Thyroid gland (tissue), 4 donors: ENCODE data around the gene MAP3K12. TPM values are rescaled to one million over a fixed set of nuclear protein-coding genes. Genes with fewer than 3 reads are reported as not detected.
A peak's percentile ranks its signal among the peaks of the same experiment; 100 is the strongest.

Experiments
- DNase-seq, 2 donors: peaks; one replicate each; pipeline ENCODE4 v3.0.0-alpha.2; 2019
- H3K27ac ChIP-seq, 3 donors: fragments of 200-600 bp; sonication (generic); 1 replicate in 2 of 3; 2 replicates in 1 of 3; pipeline ENCODE4 v1.5.1; 2016 to 2019; ENCODE audit warnings: mild to moderate bottlenecking in 1 of 3, moderate library complexity in 1 of 3
- H3K27me3 ChIP-seq: fragments of 200-600 bp; sonication (generic); one replicate; pipeline ENCODE4 v1.5.1; 2019
- H3K36me3 ChIP-seq, 2 donors: fragments of 200-600 bp; sonication (generic); one replicate each; pipeline ENCODE4 v1.5.1; 2016 to 2019
- H3K4me1 ChIP-seq, 2 donors: fragments of 200-600 bp; sonication (generic); one replicate each; pipeline ENCODE4 v1.5.1; 2017 to 2019
- H3K4me3 ChIP-seq, 3 donors: fragments of 200-600 bp; sonication (generic); replicated peaks in 1 of 3; 1 replicate in 2 of 3; 2 replicates in 1 of 3; pipeline ENCODE4 v1.5.1; 2016; ENCODE audit warnings: mild to moderate bottlenecking in 1 of 3
- H3K9me3 ChIP-seq: fragments of 200-600 bp; sonication (generic); one replicate; pipeline ENCODE4 v1.5.1; 2017
- POLR2A ChIP-seq, 2 donors: fragments of 450-650 bp; IDR thresholded peaks; one replicate each; pipeline ENCODE4 v1.6.1; 2017; ENCODE audit warnings: antibody characterized with exemption in 2 of 2, mild to moderate bottlenecking in 2 of 2, moderate library complexity in 1 of 2
- WGBS, 2 donors: methylation state at CpG; one replicate each; pipeline ENCODE4 v1.1.5; 2017; 5-methylcytosine and 5-hydroxymethylcytosine counted together
- intact Hi-C: fragments of 100-400 bp; cut with DNase I; formaldehyde crosslinking; loops from one replicate; pipeline ENCODE4 v1.15.1; 2023
- total RNA-seq, 4 donors: library from RNA; depleted of rRNA; stranded (reverse); fragments of >200 nt; gene quantifications; one replicate each; pipeline ENCODE4 v1.2.3, GENCODE V29; 2016
- TF ChIP-seq, protein P1 (sequence below), 6 experiments: fragments of 200-600 bp in 3 of 6; fragments of 450-650 bp in 3 of 6; sonication (generic) in 3 of 6; IDR thresholded peaks; one replicate each; pipeline ENCODE4 v1.5.1; 2016 to 2019; ENCODE audit warnings: antibody characterized with exemption in 6 of 6, mild to moderate bottlenecking in 2 of 6, inconsistent platforms in 1 of 6, moderate library complexity in 1 of 6

The MAP3K12 gene
- total RNA-seq, 4 donors from 2014 or later, result 5.2 to 12.9 (median 10.6) TPM

DNA sequence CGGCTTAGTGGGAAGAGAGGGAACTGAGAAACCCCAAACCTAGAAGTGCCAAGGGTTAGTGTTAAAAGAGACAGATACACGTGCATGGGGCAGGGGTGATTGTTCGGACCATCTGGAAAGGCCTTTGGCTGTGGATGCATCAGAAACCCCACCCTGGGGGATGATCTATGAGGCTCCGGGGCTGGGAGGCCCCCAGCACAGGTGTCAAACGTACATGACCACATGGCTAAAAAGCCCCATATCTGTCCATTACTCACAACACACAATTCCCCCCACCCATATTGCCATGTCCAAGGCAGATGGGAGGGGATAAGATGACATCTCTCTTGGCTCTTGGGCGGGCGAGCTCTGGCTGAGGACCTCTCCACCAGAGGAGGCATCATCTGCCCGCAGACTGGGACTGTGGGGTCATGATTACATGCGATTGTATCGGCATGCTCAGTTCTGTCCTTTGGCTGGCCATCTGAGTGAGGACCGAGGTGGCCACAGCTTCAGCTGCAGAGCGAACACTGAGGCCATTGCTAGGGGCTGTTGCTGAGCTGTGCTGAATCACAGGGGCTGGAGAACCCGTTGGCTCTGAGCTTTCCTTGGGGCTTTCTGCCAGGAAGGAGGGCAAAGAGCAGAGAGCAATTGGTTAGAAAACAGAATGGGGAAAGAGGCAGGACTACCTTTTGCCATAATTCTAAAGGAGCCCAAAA, 17.6 kb upstream of the MAP3K12 start:
- intact Hi-C loops, result no loop called here
- H3K4me1 ChIP-seq, result peaks cover 26 to 28% of the 10 kb centered on the region in 2 donors
- no peak overlapping the region for H3K27ac ChIP-seq
- 87 to 89% methylated on average over 10 to 13 of the region's 13 CpGs for WGBS, 2 donors
- H3K36me3 ChIP-seq, result peaks cover 21 to 58% of the 10 kb centered on the region in 2 donors
- H3K9me3 ChIP-seq, result no peaks in the 10 kb centered on the region
- no peak overlapping the region for H3K4me3 ChIP-seq
- no peak for DNase-seq
- TF ChIP-seq, protein P1, sequence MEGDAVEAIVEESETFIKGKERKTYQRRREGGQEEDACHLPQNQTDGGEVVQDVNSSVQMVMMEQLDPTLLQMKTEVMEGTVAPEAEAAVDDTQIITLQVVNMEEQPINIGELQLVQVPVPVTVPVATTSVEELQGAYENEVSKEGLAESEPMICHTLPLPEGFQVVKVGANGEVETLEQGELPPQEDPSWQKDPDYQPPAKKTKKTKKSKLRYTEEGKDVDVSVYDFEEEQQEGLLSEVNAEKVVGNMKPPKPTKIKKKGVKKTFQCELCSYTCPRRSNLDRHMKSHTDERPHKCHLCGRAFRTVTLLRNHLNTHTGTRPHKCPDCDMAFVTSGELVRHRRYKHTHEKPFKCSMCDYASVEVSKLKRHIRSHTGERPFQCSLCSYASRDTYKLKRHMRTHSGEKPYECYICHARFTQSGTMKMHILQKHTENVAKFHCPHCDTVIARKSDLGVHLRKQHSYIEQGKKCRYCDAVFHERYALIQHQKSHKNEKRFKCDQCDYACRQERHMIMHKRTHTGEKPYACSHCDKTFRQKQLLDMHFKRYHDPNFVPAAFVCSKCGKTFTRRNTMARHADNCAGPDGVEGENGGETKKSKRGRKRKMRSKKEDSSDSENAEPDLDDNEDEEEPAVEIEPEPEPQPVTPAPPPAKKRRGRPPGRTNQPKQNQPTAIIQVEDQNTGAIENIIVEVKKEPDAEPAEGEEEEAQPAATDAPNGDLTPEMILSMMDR (IDR thresholded peaks at IDR 0.05), result no peak
- no peak for TF ChIP-seq POLR2A (IDR thresholded peaks at IDR 0.05)
- no peaks in the 10 kb centered on the region for H3K27me3 ChIP-seq

DNA sequence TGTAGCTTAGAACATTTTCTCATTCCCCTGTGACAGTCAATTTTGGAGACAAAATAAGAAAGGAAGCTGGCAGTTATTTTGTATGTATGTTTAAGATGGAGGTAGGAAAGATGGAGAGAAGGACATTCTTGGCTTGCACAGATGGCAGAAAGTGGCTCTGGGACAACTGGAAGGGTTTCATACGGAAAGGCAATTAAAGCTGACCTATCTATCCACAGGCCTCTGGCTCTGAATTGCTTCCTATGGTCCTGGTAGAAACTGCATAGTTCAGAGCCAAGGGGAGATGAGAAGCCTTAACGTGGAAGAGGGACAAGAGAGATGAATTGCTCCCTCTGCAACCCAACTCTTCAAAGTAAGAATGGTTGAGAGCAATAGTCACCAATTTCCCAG, 16.0 kb upstream of the MAP3K12 start:
- H3K36me3 ChIP-seq, result peaks cover 12 to 44% of the 10 kb centered on the region in 2 donors
- DNase-seq, result no peak
- H3K27me3 ChIP-seq, result no peaks in the 10 kb centered on the region
- peak overlapping the region in 2 of 3 donors; percentile 34 to 69 for H3K27ac ChIP-seq
- peaks cover 26 to 28% of the 10 kb centered on the region in 2 donors for H3K4me1 ChIP-seq
- no peak overlapping the region for H3K4me3 ChIP-seq
- WGBS, 2 donors, result 63 to 64% methylated on average over 2 of the region's 2 CpGs
- H3K9me3 ChIP-seq, result no peaks in the 10 kb centered on the region
- TF ChIP-seq, protein P1 (IDR thresholded peaks at IDR 0.05), result no peak
- intact Hi-C loops, result no loop called here

DNA sequence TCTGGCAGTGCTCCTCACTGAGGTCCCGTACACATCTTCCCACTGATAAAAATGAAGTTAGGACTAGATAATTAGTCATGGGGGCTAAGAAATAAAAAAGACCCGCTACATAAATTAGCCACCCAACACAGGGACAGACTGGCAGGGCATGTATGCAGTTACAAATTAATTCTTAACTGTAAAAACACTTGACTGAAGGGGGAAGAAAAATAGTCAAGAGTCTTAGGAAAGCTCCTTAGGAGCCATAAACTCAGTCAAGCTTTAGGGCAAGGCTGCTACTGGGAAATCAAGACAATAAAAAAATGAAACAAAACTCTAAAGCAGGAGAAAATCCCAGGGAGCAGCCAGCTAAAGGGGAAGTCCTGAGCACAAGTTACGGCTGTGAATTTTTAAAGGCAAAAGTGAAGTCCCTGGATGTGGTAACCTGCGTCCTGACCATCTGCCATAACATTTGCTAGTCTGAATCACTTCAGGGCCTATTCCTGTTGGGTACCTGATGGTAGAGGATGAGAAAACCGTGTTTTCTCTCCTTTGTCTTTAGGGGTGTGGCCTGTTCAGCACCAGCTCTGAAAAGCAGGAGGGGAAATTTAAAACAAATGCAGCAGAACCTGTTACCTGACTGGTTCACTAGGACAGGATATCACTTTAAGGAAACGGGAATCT, 15.5 kb upstream of the MAP3K12 start:
- Histone ChIP-seq H3K27ac (peak overlapping the region; percentile 11 to 69 (median 61)), H3K36me3 (peaks cover 12 to 39% of the 10 kb centered on the region in 2 donors), H3K27me3 (no peaks in the 10 kb centered on the region), H3K9me3 (no peaks in the 10 kb centered on the region), H3K4me1 (peaks cover 26 to 28% of the 10 kb centered on the region in 2 donors), H3K4me3 (no peak overlapping the region)
- no peak for DNase-seq
- intact Hi-C loops, result no loop called here
- TF ChIP-seq, protein P1 (IDR thresholded peaks at IDR 0.05), result no peak
- TF ChIP-seq POLR2A (IDR thresholded peaks at IDR 0.05), result no peak
- WGBS, 2 donors, result 50 to 60% methylated on average over 6 of the region's 6 CpGs

DNA sequence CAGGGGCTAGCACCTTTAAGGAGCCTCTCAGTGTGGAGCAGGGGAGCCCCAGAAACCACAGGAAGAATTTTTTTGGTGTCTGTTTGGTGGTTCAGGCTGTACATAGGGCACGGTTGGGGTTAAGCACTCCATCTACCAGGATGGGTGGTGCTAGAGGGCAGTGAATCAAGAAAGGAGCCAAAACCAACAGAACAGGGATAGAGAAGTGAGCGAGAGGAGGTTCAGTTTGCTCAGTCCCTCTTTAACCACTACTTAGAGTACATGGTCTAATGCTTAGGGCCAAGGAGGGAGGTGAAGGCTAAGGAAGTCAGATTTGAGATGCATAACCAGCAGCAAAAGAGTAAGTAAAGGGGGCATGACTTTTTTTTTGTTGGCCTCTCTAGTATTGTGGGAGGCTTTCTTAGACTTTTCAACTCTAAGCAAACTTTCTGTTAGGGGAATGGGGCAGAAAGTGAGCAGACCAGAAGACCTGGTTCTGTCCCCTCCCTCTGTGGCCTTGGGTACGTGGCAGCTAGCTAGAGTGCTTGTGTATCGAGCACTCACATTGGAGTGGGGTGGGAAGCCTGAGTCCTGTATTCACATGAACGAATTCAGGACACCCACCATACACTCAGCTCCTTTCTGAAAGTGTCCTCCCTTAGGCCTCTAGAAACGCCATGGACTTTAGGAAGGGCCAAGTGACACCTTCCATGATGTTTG, 14.6 kb upstream of the MAP3K12 start:
- H3K36me3 ChIP-seq, result peaks cover 12 to 30% of the 10 kb centered on the region in 2 donors
- DNase-seq, result peak; percentile 45 to 54
- H3K4me3 ChIP-seq, result no peak overlapping the region
- H3K4me1 ChIP-seq, result peaks cover 26 to 30% of the 10 kb centered on the region in 2 donors
- H3K27me3 ChIP-seq, result no peaks in the 10 kb centered on the region
- peak in 1 of 2 donors; percentile 66 for TF ChIP-seq POLR2A (IDR thresholded peaks at IDR 0.05)
- TF ChIP-seq, protein P1 (IDR thresholded peaks at IDR 0.05), result no peak
- no peaks in the 10 kb centered on the region for H3K9me3 ChIP-seq
- peak overlapping the region; percentile 11 to 69 (median 61) for H3K27ac ChIP-seq
- intact Hi-C loops, result no loop called here
- 29 to 41% methylated on average over 6 of the region's 6 CpGs for WGBS, 2 donors
